Effector CD4-positive, alpha-beta T cell (primary cell): ENCODE measurements around the gene BTNL2. TPM values are rescaled to one million over a fixed set of nuclear protein-coding genes. Genes with fewer than 3 reads are reported as not detected.
"Not testable (repeated sequence)": the region's sequence is repeated elsewhere in the genome, so short reads cannot be mapped to it uniquely, and the experiment has no call there.

Source experiments
- DNase-seq: peaks from one replicate; pipeline ENCODE4 v3.0.0-alpha.2; 2020
- total RNA-seq: gene quantifications from one replicate; lab custom pipeline; 2026; lab: John Stamatoyannopoulos, UW

BTNL2 gene, protein sequence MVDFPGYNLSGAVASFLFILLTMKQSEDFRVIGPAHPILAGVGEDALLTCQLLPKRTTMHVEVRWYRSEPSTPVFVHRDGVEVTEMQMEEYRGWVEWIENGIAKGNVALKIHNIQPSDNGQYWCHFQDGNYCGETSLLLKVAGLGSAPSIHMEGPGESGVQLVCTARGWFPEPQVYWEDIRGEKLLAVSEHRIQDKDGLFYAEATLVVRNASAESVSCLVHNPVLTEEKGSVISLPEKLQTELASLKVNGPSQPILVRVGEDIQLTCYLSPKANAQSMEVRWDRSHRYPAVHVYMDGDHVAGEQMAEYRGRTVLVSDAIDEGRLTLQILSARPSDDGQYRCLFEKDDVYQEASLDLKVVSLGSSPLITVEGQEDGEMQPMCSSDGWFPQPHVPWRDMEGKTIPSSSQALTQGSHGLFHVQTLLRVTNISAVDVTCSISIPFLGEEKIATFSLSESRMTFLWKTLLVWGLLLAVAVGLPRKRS
- total RNA-seq = not detected

DNA sequence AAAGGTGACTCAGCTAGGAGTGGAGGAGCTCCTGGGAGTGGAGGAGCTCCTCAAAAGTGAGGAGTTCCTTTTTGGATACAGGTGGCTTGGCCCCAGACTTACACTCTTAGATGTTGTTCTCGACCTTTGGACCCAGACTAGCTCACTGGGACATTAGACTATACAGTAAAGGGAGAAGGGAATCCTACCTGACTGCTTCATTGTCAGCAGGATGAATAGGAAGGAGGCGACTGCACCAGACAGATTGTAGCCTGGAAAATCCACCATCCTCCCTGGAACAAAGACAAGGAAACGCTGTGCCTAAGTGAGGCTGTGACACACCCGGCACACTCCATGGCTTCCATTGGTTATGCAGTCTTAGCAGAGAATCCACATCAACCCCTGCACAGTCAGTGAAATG lies at the start of gene BTNL2:
TSS of gene BTNL2 (minus strand) at position 325 of the 400 bp plus-strand sequence. CDS start at position 267, 58 bp downstream.
- no peak for DNase-seq

DNA sequence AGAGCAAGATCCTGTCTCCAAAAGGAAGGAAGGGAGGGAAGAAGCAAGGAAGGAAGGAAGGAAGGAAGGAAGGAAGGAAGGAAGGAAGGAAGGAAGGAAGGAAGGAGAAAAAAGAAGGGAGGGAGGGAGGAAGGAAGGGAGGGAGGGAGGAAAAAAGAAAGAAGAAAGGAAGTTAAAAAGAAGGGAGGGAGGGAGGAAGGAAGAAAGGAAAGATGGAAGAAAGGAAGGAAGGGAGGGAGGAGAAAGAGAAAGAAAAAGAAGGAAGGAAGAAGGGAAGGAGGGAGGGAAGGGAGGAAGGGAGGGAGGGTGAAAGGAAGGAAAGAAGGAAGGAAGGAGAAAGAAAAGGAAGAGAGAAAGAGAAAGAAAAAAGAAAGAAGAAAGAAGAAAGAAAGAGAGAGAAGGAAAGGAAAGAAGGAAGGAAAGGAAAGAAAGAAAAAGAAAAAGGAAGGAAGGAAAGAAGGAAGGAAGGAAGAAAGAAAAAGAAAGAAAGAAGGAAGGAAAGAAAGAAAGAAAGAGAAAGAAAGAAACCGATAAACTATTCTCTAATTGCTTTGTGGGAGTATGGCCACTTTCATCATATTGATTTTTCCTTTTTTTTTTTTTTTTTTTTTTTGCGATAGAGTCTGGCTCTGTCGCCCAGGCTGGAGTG lies 42.2 kb upstream of the BTNL2 start:
- no peak for DNase-seq

DNA sequence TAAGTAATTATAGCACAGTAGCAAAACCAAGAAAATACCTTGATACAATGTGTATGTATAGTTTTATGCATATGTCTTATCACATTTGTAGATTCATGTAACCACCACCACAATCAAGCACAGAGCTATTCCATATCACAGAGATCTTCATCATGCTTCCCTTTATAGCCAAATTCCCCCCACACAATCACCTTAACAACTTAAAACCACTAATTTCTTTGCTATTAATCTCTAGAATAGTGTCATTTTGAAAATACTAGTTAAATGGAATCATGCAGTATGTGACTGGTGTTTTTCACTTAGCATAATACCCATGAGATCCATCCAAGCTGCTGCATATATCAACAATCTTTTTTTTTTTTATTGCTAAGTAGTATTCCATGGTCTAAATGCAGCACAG lies 41.0 kb upstream of the BTNL2 start:
- no peak for DNase-seq

DNA sequence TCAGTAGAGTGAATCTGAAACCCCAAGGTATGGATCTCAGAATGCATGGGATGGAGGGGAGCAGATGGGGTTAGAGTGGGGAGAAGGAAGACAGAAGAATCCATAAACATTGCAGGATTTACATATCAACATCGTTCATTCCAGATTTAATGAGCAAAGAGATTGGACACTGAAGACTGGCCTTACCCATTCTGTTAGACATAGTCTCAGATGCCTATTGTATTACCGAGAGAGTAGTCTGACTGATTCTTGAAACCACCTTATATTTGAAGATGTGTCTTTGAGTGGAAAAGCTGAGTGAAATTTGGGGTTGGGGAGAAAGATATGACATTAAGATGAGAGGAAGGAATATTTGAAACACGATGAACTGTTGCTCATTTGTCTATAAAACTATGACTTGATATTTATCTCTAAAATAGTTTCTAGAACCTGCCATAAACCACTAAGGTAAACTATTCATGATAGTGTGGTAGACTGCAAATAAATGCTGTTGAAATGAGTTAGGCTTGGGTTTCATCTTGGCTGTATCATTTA lies 38.4 kb upstream of the BTNL2 start:
- no peak for DNase-seq

DNA sequence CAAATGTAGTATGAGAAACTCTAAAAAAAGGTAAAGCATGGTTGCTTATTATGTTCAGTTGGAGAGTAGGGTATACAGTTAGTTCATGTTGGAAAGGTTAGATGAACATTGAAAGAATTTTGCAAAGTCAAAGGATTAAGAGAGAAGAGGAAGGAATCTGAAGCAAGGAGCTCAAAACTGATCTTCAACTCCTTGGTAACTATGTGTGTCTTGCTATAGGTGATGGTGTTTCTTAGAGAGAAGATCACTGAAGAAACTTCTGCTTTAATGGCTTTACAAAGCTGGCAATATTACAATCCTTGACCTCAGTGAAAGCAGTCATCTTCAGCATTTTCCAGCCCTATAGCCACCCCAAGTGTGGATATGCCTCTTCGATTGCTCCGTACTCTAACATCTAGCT lies 37.5 kb upstream of the BTNL2 start:
- DNase-seq = no peak

DNA sequence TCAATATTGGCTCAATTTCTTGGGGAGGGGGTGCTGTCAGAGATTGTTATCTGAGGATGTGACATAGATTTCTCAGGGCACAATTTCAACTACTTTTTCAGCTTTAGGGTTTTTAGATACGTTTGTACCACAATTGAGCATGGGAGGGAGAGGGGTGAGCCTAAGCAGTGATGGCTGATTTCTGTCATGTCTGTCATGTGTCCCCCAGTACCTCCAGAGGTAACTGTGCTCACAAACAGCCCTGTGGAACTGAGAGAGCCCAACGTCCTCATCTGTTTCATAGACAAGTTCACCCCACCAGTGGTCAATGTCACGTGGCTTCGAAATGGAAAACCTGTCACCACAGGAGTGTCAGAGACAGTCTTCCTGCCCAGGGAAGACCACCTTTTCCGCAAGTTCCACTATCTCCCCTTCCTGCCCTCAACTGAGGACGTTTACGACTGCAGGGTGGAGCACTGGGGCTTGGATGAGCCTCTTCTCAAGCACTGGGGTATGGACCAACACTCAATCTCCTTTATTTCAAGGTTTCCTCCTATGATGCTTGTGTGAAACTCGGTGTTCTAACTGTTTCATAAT lies 36.1 kb upstream of the BTNL2 start:
- no peak for DNase-seq

DNA sequence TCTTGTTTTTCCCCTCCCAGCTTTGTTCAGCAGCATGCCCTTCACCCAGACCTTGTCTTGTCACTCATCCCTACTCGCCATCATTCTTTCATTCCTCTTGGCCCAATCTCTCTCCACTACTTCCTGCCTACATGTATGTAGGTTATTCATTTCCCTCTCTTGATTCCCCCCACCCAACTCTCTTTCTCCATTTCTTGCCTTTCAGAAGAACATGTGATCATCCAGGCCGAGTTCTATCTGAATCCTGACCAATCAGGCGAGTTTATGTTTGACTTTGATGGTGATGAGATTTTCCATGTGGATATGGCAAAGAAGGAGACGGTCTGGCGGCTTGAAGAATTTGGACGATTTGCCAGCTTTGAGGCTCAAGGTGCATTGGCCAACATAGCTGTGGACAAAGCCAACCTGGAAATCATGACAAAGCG lies 35.3 kb upstream of the BTNL2 start:
- no peak for DNase-seq

DNA sequence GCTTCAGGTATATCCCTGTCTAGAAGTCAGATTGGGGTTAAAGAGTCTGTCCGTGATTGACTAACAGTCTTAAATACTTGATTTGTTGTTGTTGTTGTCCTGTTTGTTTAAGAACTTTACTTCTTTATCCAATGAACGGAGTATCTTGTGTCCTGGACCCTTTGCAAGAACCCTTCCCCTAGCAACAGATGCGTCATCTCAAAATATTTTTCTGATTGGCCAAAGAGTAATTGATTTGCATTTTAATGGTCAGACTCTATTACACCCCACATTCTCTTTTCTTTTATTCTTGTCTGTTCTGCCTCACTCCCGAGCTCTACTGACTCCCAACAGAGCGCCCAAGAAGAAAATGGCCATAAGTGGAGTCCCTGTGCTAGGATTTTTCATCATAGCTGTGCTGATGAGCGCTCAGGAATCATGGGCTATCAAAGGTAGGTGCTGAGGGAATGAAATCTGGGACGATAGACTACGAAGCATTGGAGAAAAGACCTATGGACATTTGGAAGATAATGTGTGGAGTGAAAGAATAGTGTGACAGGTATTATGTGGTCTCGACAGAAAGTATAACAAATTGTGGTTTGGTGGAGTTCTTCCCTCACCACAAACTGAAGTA lies 32.7 kb upstream of the BTNL2 start, which contains the start of gene HLA-DRA:
TSS of gene HLA-DRA (plus strand) at position 286 of the 613 bp plus-strand sequence. CDS start at position 350, 64 bp downstream.
- peak; percentile 19 for DNase-seq

DNA sequence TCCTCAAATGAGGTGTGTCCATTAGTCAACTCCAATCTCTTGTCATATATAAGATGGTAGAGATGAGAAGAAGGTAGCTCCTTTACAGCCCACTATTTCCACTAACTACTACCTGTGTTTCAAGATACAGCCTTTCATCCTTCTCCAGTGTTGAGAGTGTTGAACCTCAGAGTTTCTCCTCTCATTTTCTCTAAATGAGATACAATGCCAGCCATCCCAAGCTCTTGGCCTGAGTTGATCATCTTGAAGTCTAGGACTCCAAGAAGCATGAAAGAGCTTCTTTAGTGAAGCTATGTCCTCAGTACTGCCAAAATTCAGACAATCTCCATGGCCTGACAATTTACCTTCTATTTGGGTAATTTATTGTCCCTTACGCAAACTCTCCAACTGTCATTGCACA lies 32.2 kb upstream of the BTNL2 start:
- no peak for DNase-seq

DNA sequence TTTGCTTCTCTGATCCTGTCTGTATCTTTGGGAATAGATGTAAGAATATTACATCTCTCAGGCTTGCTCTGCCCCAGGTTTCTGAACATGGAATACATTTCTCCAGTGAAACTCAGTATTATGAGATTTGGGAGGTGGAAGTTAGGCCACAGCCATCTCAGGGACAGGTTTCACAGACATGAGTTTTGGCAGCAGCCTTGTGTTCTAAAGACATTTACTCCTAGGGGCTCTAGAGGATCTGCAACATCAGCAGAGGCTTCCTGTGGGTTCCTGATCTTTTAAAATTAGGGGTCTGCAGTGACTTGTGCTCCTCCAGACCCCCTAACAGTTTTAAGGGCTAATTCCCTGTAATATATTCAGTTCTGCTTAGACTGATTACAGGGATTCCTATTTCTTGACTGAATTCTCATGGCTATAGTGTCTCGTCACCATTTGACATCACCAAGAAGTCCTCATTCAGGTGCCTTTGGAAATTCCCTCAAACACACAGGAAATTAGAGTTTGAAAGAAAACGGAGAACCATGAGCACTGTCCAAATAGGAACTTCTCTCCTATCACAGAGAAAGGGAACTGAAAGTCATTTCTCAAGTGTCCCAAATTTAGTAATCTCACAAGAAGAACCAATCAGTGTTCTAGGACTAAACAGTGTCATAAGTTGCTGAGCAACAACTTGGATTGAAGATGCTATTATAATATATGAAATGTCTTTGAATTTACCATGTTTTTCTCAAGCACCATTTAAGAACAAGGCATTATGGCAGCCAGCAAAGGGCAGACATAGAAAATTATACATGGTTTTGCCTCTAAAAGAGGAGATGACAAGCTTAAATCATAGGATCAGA lies 30.2 kb upstream of the BTNL2 start:
- no peak for DNase-seq

DNA sequence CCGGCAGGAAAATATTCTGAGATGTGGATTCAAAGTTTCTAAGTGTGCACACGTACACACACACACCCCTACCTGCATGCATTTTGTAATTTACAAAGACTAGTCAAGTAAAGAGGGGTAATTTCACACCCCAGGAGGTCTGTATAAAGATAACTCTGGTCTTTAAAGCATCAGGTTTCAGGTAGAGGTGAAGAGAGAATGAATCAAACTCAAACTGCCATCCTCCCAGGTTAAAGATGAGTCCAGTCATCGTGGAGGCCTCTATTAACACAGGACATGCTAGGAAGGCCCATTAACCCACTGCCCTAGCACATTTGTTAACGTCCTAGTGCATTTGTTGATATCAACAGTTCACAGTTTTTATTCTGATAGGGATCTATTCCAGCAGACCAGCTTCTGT lies 29.2 kb upstream of the BTNL2 start:
- no peak for DNase-seq

DNA sequence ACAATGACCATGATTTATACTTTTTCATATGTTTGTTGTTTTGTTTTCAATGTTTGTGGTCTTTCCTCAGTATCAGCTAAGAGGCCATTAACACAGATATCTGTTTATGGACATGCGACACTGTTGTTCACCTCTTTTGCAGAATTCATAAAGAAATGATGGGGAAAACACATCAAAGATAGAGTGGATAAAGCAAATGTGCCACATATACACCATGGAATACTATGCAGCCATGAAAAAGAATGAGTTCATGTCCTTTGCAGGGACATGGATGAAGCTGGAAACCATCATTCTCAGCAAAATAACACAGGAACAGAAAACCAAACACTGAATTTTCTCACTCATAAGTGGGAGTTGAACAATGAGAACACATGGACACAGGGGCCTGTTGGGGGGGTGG lies 27.0 kb upstream of the BTNL2 start:
- DNase-seq = not testable (repeated sequence)

DNA sequence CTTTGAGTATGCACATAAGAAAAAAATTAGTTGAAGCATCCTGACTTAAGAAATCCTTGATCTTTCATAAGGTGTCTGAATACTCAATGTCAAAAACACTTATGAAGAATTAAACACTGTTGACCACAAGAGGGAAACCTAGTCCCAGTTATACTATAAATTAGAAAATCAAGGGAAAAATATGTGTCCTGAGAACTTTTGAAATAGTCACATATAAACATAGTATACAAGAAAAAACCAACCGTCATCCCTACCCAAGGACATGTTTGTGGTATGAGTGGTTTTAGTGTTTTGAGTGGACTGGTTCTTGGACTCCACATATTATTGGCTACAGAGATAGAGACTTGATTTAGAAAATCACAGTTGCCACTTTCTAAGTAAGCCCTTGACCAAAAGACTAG lies 25.1 kb upstream of the BTNL2 start:
- DNase-seq = no peak

DNA sequence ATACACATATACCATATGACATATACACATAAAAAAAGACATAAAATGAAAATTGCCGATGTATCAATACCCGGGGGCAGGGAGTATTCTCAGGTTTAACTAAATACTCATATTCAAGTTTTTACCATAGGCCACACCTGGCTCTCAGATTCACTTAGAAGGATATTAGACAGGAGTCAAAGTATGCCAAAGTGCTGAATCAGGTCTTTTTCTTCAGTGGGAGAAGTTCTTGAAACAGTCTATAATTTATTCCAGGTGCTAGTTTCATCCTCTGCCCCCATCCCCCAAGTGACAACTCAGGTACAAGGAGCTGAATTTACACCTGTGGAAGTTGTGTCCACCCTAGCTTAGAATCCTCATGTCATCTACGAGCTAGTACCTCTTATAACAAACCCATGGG lies 24.2 kb upstream of the BTNL2 start:
- DNase-seq = no peak

DNA sequence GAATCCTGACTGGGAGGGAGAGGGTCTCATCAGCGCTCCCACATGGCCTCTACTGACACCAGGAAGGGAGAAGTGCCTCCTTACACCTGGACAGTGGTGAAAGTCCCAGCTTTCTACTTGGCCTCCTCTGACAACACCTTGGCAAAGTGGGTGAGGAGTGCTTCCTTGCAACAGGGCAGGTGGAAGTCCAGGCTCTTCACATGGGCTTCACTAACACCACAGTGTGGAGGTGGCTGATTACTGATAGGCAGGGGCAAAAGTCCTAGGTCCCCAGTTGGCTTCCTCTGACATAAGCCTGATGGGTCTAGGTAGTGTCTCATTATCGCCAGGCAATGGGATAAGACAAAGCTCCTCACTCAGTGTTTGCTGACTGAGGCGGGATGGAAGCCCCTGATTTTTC lies 23.2 kb upstream of the BTNL2 start:
- DNase-seq = no peak

DNA sequence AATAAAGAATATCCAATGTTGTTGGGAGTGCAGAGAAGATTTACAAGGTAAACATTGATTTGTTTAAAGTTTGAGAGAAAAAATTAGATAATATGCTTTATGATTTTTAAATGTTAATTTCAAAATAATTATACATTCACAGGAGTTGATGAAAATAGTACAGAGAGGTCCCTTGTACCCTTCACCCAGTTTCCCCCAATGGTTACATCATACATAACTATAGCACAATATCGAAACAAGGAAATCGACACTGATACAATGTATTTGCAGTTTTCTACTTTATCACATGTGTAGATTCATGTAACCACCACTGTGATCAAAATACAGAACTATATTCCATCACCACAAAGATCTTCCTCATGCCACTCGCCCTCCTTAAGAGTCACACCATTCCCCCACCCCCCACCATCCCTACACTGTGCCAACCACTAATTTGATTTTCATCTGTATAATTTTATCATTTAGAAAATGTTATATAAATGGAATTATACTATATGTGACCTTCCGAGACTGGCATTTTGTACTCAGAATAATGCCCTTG lies 21.0 kb upstream of the BTNL2 start:
- DNase-seq = no peak

DNA sequence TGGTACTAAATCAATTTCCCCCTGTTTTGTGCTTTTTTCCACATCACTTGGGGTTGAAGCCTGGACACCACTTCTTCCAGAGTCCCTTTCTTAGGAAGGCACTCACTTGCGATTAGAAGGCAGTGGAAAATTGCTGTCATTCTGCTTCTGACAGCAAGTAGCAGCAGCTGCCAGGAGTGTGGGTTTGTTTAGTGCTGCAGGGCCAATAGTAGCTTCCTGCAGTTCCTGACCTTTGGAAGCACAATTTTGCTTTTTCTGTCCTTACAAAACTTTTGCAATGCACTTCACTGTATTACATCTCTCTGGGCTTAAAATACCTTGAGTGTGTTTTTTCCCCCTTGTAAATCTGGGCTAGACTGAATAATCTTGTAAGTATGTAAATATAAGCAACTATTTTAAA lies 20.2 kb upstream of the BTNL2 start:
- DNase-seq = no peak

DNA sequence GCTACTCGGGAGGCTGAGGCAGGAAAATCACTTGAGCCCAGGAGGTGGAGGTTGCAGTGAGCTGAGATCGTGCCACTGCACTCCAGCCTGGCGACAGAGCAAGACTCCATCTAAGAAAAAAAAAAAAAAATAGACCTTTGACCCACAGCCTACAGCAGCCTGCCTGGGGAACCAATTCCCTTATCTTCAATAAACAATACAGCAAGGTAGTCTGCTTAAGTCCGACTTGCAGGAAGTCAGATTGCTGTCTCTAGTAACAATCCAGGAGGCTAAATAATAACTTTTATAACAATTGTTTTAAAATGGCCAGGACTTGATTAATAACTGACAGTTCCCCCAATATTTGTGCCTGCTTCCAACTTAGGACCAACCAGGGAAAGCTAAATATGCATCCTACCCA lies 19.4 kb upstream of the BTNL2 start:
- no peak for DNase-seq

DNA sequence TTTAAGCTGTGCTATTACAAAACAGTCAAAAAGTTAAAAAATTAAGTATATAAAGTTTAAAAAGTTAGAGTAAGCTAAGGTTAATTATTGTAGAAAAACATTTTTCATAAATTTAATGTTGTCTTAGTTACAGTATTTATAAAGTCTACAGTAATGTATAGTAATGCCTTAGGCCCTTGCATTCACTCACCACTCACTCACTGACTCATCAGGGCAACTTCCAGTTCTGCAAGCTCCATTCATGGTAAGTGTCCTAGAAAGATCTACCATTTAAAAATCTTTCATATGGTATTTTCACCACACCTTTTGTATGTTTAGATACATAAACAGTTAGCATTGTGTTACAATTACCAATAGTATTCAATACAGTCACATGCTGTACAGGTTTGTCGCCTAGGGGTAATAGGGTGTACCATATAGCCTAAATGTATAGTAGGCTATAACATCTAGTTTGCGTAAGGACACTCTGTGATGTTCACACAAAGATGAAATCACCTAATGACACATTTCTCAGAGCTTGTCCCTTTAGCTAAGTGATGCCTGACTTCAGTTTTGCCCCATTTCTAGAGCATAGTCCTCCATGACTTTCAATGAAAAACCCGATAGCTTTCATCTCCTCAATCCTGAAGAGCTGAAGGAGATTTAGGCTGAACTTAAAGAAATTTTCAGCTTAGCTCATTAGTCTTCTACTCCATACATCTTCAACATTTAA lies 17.8 kb upstream of the BTNL2 start:
- DNase-seq = no peak

DNA sequence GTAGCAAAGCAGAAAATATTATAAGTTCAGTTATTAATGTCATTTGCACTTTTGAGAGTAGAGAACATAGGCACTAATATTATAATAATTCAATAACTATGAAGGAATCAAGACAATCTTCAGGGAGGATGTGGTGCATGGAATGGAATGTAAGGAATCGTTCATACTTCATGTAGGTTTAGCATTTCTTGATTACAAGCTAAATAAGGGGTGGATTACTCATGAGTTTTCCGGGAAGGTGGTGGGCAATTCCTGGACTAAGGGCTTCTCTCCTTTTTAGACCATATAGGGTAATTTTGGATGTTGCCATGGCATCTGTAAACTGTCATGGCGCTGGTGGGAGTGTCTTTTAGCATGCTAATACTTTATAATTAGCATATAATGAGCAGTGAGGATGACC lies 9.1 kb upstream of the BTNL2 start:
- no peak for DNase-seq

DNA sequence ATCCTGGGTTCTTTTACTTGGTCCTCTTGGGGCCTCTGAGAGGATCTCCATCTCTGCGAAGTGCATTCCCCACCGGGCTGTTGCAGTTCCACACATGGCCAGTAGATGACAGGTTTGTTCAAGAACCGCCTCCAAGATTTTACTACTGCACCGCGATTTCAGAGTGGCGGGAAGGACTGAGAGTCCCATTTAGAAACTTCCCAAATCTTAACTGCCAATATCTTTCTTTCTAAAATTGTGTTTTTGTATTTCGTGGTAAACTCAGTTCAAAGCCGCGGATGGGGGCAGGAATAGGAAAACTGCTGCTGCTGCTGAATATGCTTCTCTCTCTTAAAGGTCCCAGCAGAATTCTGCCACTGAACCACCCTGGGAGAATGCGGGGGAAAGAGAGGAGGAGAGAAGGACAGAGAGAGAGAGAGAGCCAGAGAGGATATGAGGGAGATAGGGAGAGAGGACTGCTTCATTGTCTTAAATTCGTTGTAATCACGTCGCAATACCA lies 8.6 kb upstream of the BTNL2 start:
- peak; percentile 71 for DNase-seq
